ENCODE data around the gene ZBTB7C.

ZBTB7C gene

GRCh38 chr18:48020337-48021250, 388.6 kb downstream of the ZBTB7C start:
- DNase-seq (ENCODE audit: low read depth) = no peak

- no peak for DNase-seq (ENCODE audit: low read depth)
Measured at GRCh38 chr18:48019557-48020325, 389.4 kb downstream of the ZBTB7C start.

GRCh38 chr18:48018851-48019250, 390.3 kb downstream of the ZBTB7C start:
- no peak for DNase-seq (ENCODE audit: low read depth)

GRCh38 chr18:48017635-48018034, 391.5 kb downstream of the ZBTB7C start:
- no peak for DNase-seq (ENCODE audit: low read depth)

GRCh38 chr18:48013162-48013561, 396.0 kb downstream of the ZBTB7C start:
- DNase-seq (ENCODE audit: low read depth) = no peak

GRCh38 chr18:48011926-48012465, 397.2 kb downstream of the ZBTB7C start:
- DNase-seq (ENCODE audit: low read depth) = no peak

GRCh38 chr18:48010264-48010663, 398.9 kb downstream of the ZBTB7C start:
- no peak for DNase-seq (ENCODE audit: low read depth)

GRCh38 chr18:48009116-48009745, 400.0 kb downstream of the ZBTB7C start:
- no peak for DNase-seq (ENCODE audit: low read depth)

GRCh38 chr18:48007955-48008701, 401.1 kb downstream of the ZBTB7C start:
- DNase-seq (ENCODE audit: low read depth) = no peak

GRCh38 chr18:48007381-48007780, 401.8 kb downstream of the ZBTB7C start:
- no peak for DNase-seq (ENCODE audit: low read depth)

GRCh38 chr18:48006415-48007175, 402.6 kb downstream of the ZBTB7C start:
- no peak for DNase-seq (ENCODE audit: low read depth)

- no peak for DNase-seq (ENCODE audit: low read depth)
Measured at GRCh38 chr18:48004577-48004976, 404.6 kb downstream of the ZBTB7C start.

- DNase-seq (ENCODE audit: low read depth) = no peak
Measured at GRCh38 chr18:48003426-48004349, 405.5 kb downstream of the ZBTB7C start.

- DNase-seq (ENCODE audit: low read depth) = no peak
Measured at GRCh38 chr18:48002933-48003365, 406.2 kb downstream of the ZBTB7C start.

- DNase-seq (ENCODE audit: low read depth) = no peak
Measured at GRCh38 chr18:48000701-48001100, 408.5 kb downstream of the ZBTB7C start.

GRCh38 chr18:47999801-48000248, 409.4 kb downstream of the ZBTB7C start:
- DNase-seq (ENCODE audit: low read depth) = no peak

- DNase-seq (ENCODE audit: low read depth) = no peak
Measured at GRCh38 chr18:47997338-47997780, 411.8 kb downstream of the ZBTB7C start.

GRCh38 chr18:47996091-47996541, 413.1 kb downstream of the ZBTB7C start:
- DNase-seq (ENCODE audit: low read depth) = no peak

GRCh38 chr18:47995654-47996053, 413.5 kb downstream of the ZBTB7C start:
- DNase-seq (ENCODE audit: low read depth) = no peak
